IPS-18c (cell line): ENCODE data around the gene ACTR3C.

Source experiments
- H3K4me3 ChIP-seq: 2 replicates; pipeline ENCODE4 v1.7.0; 2013; ENCODE audit warnings: low read depth, mild to moderate bottlenecking, low read length, moderate library complexity; ENCODE audit not compliant: insufficient read depth
- H3K9me3 ChIP-seq: one replicate; pipeline ENCODE4 v1.6.1; 2013; ENCODE audit warnings: mild to moderate bottlenecking, low read length, moderate library complexity; ENCODE audit not compliant: control insufficient read depth, insufficient read depth

ACTR3C gene

GRCh38 chr7:150340875-150341262, 17.5 kb upstream of the ACTR3C start:
- peak overlapping the region; percentile 65 for H3K4me3 ChIP-seq

GRCh38 chr7:150340024-150340749, 16.8 kb upstream of the ACTR3C start:
- H3K9me3 ChIP-seq: no peaks in the 10 kb centered on the region
- H3K4me3 ChIP-seq: peak overlapping the region; percentile 65

More at GRCh38 chr7:150340875-150341262, 17.5 kb upstream of the ACTR3C start:
- no peaks in the 10 kb centered on the region for H3K9me3 ChIP-seq

- Histone ChIP-seq H3K9me3 (no peaks in the 10 kb centered on the region), H3K4me3 (peak overlapping the region; percentile 65; the same call in 1 of the 2 replicates)
These were observed 16.1 kb upstream of the ACTR3C start for GRCh38 chr7:150339409-150339809.

GRCh38 chr7:150338166-150338829, 15.0 kb upstream of the ACTR3C start:
- Histone ChIP-seq H3K4me3 (no peak overlapping the region), H3K9me3 (no peaks in the 10 kb centered on the region)

GRCh38 chr7:150337659-150338081, 14.3 kb upstream of the ACTR3C start:
- Histone ChIP-seq H3K9me3 (no peaks in the 10 kb centered on the region), H3K4me3 (no peak overlapping the region)

GRCh38 chr7:150337179-150337578, 13.8 kb upstream of the ACTR3C start:
- no peaks in the 10 kb centered on the region for H3K9me3 ChIP-seq
- no peak overlapping the region for H3K4me3 ChIP-seq

GRCh38 chr7:150336746-150337145, 13.4 kb upstream of the ACTR3C start:
- Histone ChIP-seq H3K9me3 (no peaks in the 10 kb centered on the region), H3K4me3 (no peak overlapping the region)

GRCh38 chr7:150335774-150336112, 12.4 kb upstream of the ACTR3C start:
- H3K4me3 ChIP-seq: no peak overlapping the region
- H3K9me3 ChIP-seq: no peaks in the 10 kb centered on the region

- Histone ChIP-seq H3K4me3 (no peak overlapping the region), H3K9me3 (no peaks in the 10 kb centered on the region)
These were observed 11.9 kb upstream of the ACTR3C start for GRCh38 chr7:150335108-150335773.

- Histone ChIP-seq H3K4me3 (no peak overlapping the region), H3K9me3 (peaks cover 3% of the 10 kb centered on the region)
These were observed 10.8 kb upstream of the ACTR3C start for GRCh38 chr7:150334108-150334507.

GRCh38 chr7:150333659-150334058, 10.3 kb upstream of the ACTR3C start:
- Histone ChIP-seq H3K4me3 (no peak overlapping the region), H3K9me3 (peaks cover 3% of the 10 kb centered on the region)

GRCh38 chr7:150332852-150333635, 9.7 kb upstream of the ACTR3C start:
- no peak overlapping the region for H3K4me3 ChIP-seq

GRCh38 chr7:150330211-150330885, 7.0 kb upstream of the ACTR3C start:
- Histone ChIP-seq H3K4me3 (no peak overlapping the region; the same call in 1 of the 2 replicates), H3K9me3 (peaks cover 3% of the 10 kb centered on the region)

More at GRCh38 chr7:150332852-150333635, 9.7 kb upstream of the ACTR3C start:
- H3K9me3 ChIP-seq: peaks cover 3% of the 10 kb centered on the region

GRCh38 chr7:150329331-150330120, 6.2 kb upstream of the ACTR3C start:
- no peak overlapping the region for H3K4me3 ChIP-seq
- H3K9me3 ChIP-seq: peaks cover 3% of the 10 kb centered on the region

- peaks cover 3% of the 10 kb centered on the region for H3K9me3 ChIP-seq
- no peak overlapping the region for H3K4me3 ChIP-seq
These were observed 4.0 kb upstream of the ACTR3C start for GRCh38 chr7:150327308-150327707.

GRCh38 chr7:150326657-150327268, 3.4 kb upstream of the ACTR3C start:
- H3K9me3 ChIP-seq: peaks cover 3% of the 10 kb centered on the region
- H3K4me3 ChIP-seq: no peak overlapping the region
